Kidney epithelial cell (primary cell): Measurements from ENCODE around the gene PPP3CA. TPM values are rescaled to one million over a fixed set of nuclear protein-coding genes. Genes with fewer than 3 reads are reported as not detected.
A peak's percentile ranks its signal among the peaks of the same experiment; 100 is the strongest.

Source experiments
- DNase-seq: peaks from one replicate; pipeline ENCODE4 v3.0.0-alpha.2; 2010; ENCODE audit warnings: low read depth
- H3K27me3 ChIP-seq: 2 replicates; pipeline ENCODE4 v1.6.0; 2011; ENCODE audit warnings: low read length; ENCODE audit not compliant: control insufficient read depth, insufficient read depth
- H3K36me3 ChIP-seq: 2 replicates; pipeline ENCODE4 v1.5.1; 2011; ENCODE audit warnings: low read length; ENCODE audit not compliant: control insufficient read depth, insufficient read depth
- H3K4me3 ChIP-seq: 2 replicates; pipeline ENCODE4 v1.5.1; 2011; ENCODE audit warnings: low read depth, mild to moderate bottlenecking, control low read depth, low read length
- total RNA-seq: library from RNA; depleted of rRNA; stranded (reverse); fragments of >200 nt; gene quantifications from 2 replicates; pipeline ENCODE4 v1.2.3, GENCODE V29; 2015
- TF ChIP-seq, protein P1 (sequence below): IDR thresholded peaks from 2 replicates; pipeline ENCODE4 v1.5.1; 2011; ENCODE audit warnings: mild to moderate bottlenecking, moderate library complexity, low read length, control low read depth, inconsistent platforms; ENCODE audit not compliant: insufficient read depth, poor library complexity, severe bottlenecking

Gene PPP3CA
- total RNA-seq, 1 donor from 2014 or later: 26.5 TPM

DNA sequence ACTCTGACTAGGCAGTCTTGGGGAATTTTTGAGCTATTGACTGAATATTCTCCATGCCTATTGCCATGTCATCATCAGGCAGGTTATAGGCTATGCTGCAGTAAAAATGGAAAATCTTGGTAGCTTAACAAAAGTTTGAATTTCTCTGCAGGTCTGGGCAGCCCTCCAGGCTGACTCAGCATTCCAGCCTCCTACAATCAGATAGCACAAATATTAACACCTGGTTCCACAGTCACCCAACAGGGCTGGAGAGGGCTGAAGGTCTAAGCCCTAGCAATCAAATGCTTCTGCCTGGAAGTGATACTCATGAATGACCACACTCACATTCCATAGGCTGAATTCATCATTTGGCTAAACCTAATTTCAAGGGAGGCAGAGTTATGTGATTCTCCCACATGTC, 9.6 kb upstream of the PPP3CA start:
- TF ChIP-seq, protein P1, sequence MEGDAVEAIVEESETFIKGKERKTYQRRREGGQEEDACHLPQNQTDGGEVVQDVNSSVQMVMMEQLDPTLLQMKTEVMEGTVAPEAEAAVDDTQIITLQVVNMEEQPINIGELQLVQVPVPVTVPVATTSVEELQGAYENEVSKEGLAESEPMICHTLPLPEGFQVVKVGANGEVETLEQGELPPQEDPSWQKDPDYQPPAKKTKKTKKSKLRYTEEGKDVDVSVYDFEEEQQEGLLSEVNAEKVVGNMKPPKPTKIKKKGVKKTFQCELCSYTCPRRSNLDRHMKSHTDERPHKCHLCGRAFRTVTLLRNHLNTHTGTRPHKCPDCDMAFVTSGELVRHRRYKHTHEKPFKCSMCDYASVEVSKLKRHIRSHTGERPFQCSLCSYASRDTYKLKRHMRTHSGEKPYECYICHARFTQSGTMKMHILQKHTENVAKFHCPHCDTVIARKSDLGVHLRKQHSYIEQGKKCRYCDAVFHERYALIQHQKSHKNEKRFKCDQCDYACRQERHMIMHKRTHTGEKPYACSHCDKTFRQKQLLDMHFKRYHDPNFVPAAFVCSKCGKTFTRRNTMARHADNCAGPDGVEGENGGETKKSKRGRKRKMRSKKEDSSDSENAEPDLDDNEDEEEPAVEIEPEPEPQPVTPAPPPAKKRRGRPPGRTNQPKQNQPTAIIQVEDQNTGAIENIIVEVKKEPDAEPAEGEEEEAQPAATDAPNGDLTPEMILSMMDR: no peak
- no peaks in the 10 kb centered on the region for H3K36me3 ChIP-seq
- DNase-seq: peak; percentile 81
- no peak overlapping the region for H3K4me3 ChIP-seq
- H3K27me3 ChIP-seq: no peaks in the 10 kb centered on the region

DNA sequence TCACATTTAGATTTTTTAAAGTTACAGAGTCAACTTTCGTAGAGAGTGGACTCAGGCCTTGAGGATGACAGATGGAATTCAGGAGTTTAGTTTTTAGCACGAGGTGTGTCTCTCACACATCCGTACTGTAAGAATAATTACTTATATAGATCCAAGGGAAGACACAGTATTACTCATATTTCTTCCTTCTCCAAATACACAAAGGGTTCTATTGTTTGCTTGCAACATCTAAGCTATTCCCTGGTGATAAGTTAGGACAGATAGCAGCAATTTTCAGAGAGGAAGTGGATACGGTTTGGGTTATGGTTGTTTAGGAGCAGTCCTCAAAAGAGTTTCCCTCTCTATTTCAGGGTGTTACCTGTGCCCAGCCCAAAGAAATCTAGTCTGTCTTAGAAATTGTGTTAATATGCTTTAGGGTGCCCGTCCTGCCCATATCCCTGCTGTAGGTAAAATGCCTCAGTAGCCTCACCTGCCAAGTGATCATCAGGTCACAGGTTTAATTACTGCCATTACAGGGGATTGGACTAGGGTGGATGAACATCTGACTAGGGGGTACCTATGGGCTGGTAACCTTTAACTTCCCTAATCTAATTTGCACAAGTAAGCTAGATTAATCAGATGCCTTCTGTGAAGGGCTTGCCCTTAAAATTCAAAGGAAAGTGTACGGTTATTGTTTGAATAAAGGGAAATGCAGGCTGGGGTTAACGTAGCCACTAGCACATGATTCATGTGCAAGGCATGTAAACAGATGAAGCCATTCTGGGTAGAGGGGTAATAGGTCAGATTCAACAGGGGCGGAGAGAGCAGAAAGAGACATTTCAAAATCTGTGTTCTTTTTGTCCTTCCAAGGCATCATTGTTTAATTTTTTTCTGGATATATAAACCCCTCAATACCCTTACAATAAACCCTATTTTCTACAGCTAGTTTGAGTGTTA, 8.7 kb upstream of the PPP3CA start:
- TF ChIP-seq, protein P1: no peak
- Histone ChIP-seq H3K4me3 (no peak overlapping the region), H3K36me3 (no peaks in the 10 kb centered on the region), H3K27me3 (no peaks in the 10 kb centered on the region)
- no peak for DNase-seq

DNA sequence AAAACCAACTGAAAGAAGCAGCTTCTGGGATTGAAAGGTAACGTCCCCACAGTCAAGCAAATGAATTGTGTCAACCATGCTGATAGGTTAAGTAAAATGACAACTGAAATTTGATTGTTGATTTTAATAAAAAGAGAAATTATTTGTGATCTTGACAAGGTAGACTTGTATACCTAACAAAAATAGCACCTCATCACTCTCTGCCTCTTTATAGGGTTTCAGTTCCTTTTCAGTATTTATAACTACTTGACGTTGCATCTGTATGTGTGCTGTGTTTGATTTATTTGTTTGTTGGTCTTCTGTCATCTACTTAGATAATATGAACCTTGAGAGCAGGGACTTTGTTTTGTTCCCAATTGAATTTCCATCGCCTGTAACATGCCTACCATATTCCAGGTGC, 7.9 kb upstream of the PPP3CA start:
- no peak overlapping the region for H3K4me3 ChIP-seq
- TF ChIP-seq, protein P1: no peak
- H3K36me3 ChIP-seq: no peaks in the 10 kb centered on the region
- DNase-seq: no peak
- no peaks in the 10 kb centered on the region for H3K27me3 ChIP-seq

DNA sequence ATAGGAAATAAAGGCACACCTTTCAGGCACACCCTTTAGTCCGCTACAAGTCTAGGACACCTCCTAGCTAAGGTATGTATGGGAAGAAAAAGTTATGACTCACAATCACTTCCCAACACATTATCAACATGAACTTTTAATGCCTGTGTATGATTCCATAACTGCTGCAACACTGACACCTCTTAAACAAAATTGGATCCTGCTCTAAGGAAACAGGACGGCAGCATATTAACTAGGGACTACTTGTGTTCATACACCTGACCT, 2.4 kb upstream of the PPP3CA start:
- no peaks in the 10 kb centered on the region for H3K27me3 ChIP-seq
- no peak overlapping the region for H3K4me3 ChIP-seq
- H3K36me3 ChIP-seq: no peaks in the 10 kb centered on the region
- TF ChIP-seq, protein P1: no peak
- no peak for DNase-seq

DNA sequence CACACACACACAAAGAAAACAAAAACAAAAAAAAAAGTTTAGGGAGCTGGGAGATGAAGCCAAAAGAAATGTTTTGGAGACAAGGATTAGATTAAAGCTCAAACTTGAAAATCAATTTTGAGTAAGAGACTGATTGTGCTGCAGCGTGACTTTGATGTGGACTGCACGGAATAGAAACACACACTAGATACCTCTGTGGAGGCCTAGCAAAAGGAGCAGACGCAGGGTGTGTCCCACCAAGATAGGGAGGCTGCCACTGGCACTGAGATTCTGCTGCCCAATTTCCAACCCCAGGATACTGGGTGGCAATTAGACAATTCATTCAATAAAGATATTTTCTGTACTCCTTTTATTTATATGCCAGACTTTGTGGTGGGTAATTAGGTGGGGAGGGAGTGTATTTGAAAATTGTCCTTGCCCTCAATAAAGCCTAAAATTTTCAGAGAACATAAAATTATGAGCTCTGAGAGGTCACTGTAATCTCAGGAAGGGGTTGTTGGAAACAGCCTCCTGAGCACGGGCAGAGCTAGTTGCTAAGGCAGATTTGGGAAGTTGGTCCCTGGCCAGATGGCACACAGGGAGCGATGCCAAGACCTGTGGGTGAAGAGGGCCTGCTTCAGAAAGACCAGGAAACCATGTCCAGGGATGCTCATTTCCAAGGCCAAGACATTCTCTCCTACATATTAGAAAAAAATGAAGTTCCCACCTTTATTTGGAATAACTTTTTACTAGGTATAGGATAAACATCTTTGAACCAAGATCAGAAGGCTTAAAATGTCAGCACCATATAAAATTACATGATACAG, 1.9 kb upstream of the PPP3CA start:
- TF ChIP-seq, protein P1: no peak
- Histone ChIP-seq H3K4me3 (no peak overlapping the region), H3K36me3 (no peaks in the 10 kb centered on the region), H3K27me3 (no peaks in the 10 kb centered on the region)
- DNase-seq: no peak
